Heart left ventricle (tissue), 16 donors: ENCODE data around the gene DMRTC2. TPM values are rescaled to one million over a fixed set of nuclear protein-coding genes. Genes with fewer than 3 reads are reported as not detected.

Experiments used
- ATAC-seq, 4 donors: fragments of 200-7000 bp; cut with Tn5 transposase; one replicate each; pipeline ENCODE4 v1.9.1; 2020 to 2022; ENCODE audit warnings: moderate library complexity in 4 of 4, mild to moderate bottlenecking in 3 of 4, moderate number of reproducible peaks in 1 of 4
- DNase-seq, 5 donors: peaks; one replicate each; pipeline ENCODE4 v3.0.0-alpha.2; 2020
- H3K27ac ChIP-seq, 12 donors: fragments of 200-600 bp; sonication (generic) in 4 of 12; one replicate each; pipeline versions ENCODE4 v1.5.0 to v1.8.0; 2016 to 2022; ENCODE audit warnings: mild to moderate bottlenecking in 2 of 12
- H3K27me3 ChIP-seq, 9 donors: fragments of 200-600 bp; sonication (generic) in 2 of 9; one replicate each; pipeline versions ENCODE4 v1.5.1 to v1.8.0; 2016 to 2022; ENCODE audit warnings: mild to moderate bottlenecking in 3 of 9
- H3K36me3 ChIP-seq, 9 donors: fragments of 200-600 bp; sonication (generic) in 2 of 9; one replicate each; pipeline versions ENCODE4 v1.5.0 to v1.8.0; 2018 to 2022; ENCODE audit warnings: mild to moderate bottlenecking in 2 of 9
- H3K4me1 ChIP-seq, 12 donors: fragments of 200-600 bp; sonication (generic) in 4 of 12; one replicate each; pipeline versions ENCODE4 v1.5.0 to v1.8.0; 2016 to 2022; ENCODE audit warnings: mild to moderate bottlenecking in 3 of 12
- H3K4me3 ChIP-seq, 12 donors: fragments of 200-600 bp; sonication (generic) in 4 of 12; one replicate each; pipeline versions ENCODE4 v1.5.0 to v1.8.0; 2017 to 2022; ENCODE audit warnings: mild to moderate bottlenecking in 9 of 12, moderate library complexity in 4 of 12
- H3K9me3 ChIP-seq, 12 donors: fragments of 200-600 bp; sonication (generic) in 4 of 12; one replicate each; pipeline versions ENCODE4 v1.5.0 to v1.8.0; 2016 to 2022; ENCODE audit warnings: mild to moderate bottlenecking in 1 of 12
- POLR2A ChIP-seq, 2 donors: fragments of 450-650 bp; IDR thresholded peaks; one replicate each; pipeline ENCODE4 v1.6.1; 2017; ENCODE audit warnings: antibody characterized with exemption in 2 of 2, mild to moderate bottlenecking in 2 of 2, moderate library complexity in 2 of 2
- WGBS, 4 donors: extraction: QIAGEN DNeasy Blood & Tissue Kit in 2 of 4; methylation state at CpG; one replicate each; pipeline versions ENCODE4 v1.1.5 to v1.1.7; 2013 to 2018; 5-methylcytosine and 5-hydroxymethylcytosine counted together
- intact Hi-C, 10 donors: fragments of 100-400 bp; cut with DNase I; formaldehyde crosslinking; loops; one replicate each; pipeline versions ENCODE4 v1.11.1 to v1.14.2; 2022
- polyA plus RNA-seq, 2 donors: library from polyadenylated mRNA; stranded (reverse); fragments of 200-250 nt; gene quantifications; one replicate each; pipeline ENCODE4 v1.2.3, GENCODE V29; 2013
- total RNA-seq, 9 donors: library from RNA; depleted of rRNA in 2 of 9; stranded (reverse); fragments of >200 nt in 2 of 9; fragmentation: NEBNext Ultra II Directional in 3 of 9; extraction: Animal tissue kit (Norgen Biotek cat#: 25700) in 3 of 9; gene quantifications; one replicate each; pipeline versions ENCODE4 v1.1.0 to v1.2.4, GENCODE V29; 2016 to 2023
- TF ChIP-seq, protein P1 (sequence below), 12 donors: fragments of 200-600 bp; sonication (generic) in 4 of 12; IDR thresholded peaks; one replicate each; pipeline versions ENCODE4 v1.5.0 to v1.8.0; 2018 to 2022; ENCODE audit warnings: antibody characterized with exemption in 12 of 12, mild to moderate bottlenecking in 5 of 12
- donor health status: ischemic (EF 13 %, LVEDD 7.1; RV severe dilation, severe dysfunction).
- donor health status: healthy with polysubstance abuse.
- donor health status: DM: no; HTN: yes; CAD: no.
- donor health status: DM: no; HTN: no; CAD: no.
- donor health status: ischemic (EF 25% LVEDD 6.9; RV normal size, moderate dysfunction).
- donor health status: ischemic (EF 25% LVEDD 5.7; RV mildly dilated, moderate dysfunction).
- donor health status: healthy.
- donor health status: DM: yes; HTN: yes; CAD: no.
- donor health status: ischemic (EF 35%, LVEDD 5.7; RV mildly dilated, moderate dysfunction).
- donor health status: nonischemic (EF 11% LVEDD 7.7; RV severe dilation, severe dysfunction).
- donor health status: DM: yes; HTN: yes; CAD: no.
- donor health status: PGD.
- donor health status: ischemic (EF 29% LVEDD 5.4; RV normal size, mild dysfunction).
- donor health status: nonischemic (EF 23%, LVEDD 6.1; RV moderate dilation, normal function).

Gene DMRTC2
- total and polyA plus RNA-seq, 11 donors: not detected

DNA sequence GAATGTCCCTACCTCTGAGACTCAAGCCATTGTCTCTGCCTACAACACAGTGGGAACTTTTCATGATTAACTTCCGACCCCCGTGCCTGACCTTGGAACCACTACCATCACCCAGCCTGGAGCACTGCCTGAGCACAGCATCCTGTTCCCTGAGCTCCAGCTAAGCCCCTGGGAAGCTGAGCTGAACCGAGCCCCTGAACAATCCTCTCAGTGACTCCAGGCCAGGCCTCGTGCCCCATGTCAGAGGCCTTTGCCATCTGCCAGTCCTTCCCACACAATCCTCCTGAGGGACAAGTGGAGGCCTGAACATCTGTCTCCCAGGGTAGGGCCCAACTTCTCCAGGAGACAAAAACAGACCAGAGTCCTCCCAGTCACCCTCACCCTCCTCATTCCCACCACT, 30.9 kb upstream of the DMRTC2 start:
- no peak for ATAC-seq
- WGBS, 4 donors: 44 to 51% (median 46%) methylated on average over 4 of the region's 4 CpGs
- no peaks in the 10 kb centered on the region for H3K9me3 ChIP-seq

GRCh38 chr19:41815301-41815700, 29.5 kb upstream of the DMRTC2 start:
- DNase-seq (no peak), ATAC-seq (no peak)
- no peak overlapping the region for H3K27ac ChIP-seq
- no peaks in the 10 kb centered on the region for H3K9me3 ChIP-seq
- H3K27me3 ChIP-seq: peaks cover 0 to 17% (median 0%) of the 10 kb centered on the region in 9 donors
- H3K4me3 ChIP-seq: no peak overlapping the region
- H3K4me1 ChIP-seq: peaks cover 0 to 13% (median 0%) of the 10 kb centered on the region in 12 donors
- 58 to 68% (median 66%) methylated on average over 4 of the region's 4 CpGs for WGBS, 4 donors
- intact Hi-C loops: no loop called here
- no peak for TF ChIP-seq POLR2A (IDR thresholded peaks at IDR 0.05)
- TF ChIP-seq, protein P1, sequence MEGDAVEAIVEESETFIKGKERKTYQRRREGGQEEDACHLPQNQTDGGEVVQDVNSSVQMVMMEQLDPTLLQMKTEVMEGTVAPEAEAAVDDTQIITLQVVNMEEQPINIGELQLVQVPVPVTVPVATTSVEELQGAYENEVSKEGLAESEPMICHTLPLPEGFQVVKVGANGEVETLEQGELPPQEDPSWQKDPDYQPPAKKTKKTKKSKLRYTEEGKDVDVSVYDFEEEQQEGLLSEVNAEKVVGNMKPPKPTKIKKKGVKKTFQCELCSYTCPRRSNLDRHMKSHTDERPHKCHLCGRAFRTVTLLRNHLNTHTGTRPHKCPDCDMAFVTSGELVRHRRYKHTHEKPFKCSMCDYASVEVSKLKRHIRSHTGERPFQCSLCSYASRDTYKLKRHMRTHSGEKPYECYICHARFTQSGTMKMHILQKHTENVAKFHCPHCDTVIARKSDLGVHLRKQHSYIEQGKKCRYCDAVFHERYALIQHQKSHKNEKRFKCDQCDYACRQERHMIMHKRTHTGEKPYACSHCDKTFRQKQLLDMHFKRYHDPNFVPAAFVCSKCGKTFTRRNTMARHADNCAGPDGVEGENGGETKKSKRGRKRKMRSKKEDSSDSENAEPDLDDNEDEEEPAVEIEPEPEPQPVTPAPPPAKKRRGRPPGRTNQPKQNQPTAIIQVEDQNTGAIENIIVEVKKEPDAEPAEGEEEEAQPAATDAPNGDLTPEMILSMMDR (IDR thresholded peaks at IDR 0.05): no peak
- H3K36me3 ChIP-seq: no peaks in the 10 kb centered on the region

More for the DNA sequence above, 30.9 kb upstream of the DMRTC2 start:
- TF ChIP-seq, protein P1 (IDR thresholded peaks at IDR 0.05): no peak
- no peak for TF ChIP-seq POLR2A (IDR thresholded peaks at IDR 0.05)
- H3K4me1 ChIP-seq: peaks cover 0 to 24% (median 0%) of the 10 kb centered on the region in 12 donors
- H3K27me3 ChIP-seq: peaks cover 0 to 26% (median 0%) of the 10 kb centered on the region in 9 donors
- no peak overlapping the region for H3K4me3 ChIP-seq
- H3K27ac ChIP-seq: no peak overlapping the region
- intact Hi-C loops: no loop called here
- H3K36me3 ChIP-seq: no peaks in the 10 kb centered on the region
- no peak for DNase-seq

- H3K36me3 ChIP-seq: no peaks in the 10 kb centered on the region
- no peak for TF ChIP-seq POLR2A (IDR thresholded peaks at IDR 0.05)
- TF ChIP-seq, protein P1 (IDR thresholded peaks at IDR 0.05): no peak
- 63 to 78% (median 68%) methylated on average over 2 of the region's 2 CpGs for WGBS, 4 donors
- no peak overlapping the region for H3K27ac ChIP-seq
- intact Hi-C loops: no loop called here
- H3K4me1 ChIP-seq: no peaks in the 10 kb centered on the region
- H3K4me3 ChIP-seq: no peak overlapping the region
- no peaks in the 10 kb centered on the region for H3K9me3 ChIP-seq
- DNase-seq (no peak), ATAC-seq (no peak)
- peaks cover 0 to 19% (median 0%) of the 10 kb centered on the region in 9 donors for H3K27me3 ChIP-seq
These were observed 28.1 kb upstream of the DMRTC2 start for GRCh38 chr19:41816761-41817160.

DNA sequence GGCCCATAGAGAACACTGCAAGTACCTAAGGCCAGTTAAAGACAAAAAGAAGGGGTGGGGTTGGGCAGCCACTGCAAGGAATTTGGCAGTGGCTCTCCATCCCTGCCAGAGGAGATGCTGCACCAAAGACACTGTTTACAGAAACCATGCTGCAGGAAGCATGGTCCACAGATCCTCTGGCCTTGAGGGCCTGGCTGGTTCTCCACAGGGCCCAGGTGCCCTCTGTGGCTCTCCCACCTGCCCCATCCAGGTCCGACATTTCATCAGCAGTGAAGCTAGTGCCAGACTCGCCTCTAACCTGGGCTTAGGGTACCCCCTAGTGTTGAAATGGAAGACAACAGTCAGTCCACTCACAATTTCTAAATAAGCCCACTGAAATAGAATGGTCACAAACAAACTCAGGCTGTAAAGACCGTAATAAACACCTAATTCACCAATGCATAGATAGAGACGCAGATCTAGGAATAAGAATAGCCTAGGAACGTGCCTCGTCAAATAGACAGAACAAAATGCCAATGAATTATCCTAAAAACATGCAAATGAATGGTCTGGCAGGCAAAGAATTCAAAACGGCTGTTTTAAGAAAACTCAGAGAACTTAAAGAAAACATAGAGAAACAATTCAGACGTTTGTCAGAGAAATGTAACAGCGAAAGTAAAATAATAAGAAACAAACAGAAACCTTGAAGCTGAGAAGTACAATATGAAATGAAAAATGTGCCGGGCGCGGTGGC, 23.7 kb upstream of the DMRTC2 start:
- peaks cover 0 to 38% (median 2%) of the 10 kb centered on the region in 9 donors for H3K27me3 ChIP-seq
- WGBS, 4 donors: 36 to 40% (median 37%) methylated on average over 12 of the region's 12 CpGs
- ATAC-seq: peak in 1 of 4 donors; percentile 65

More for the DNA sequence above, 23.7 kb upstream of the DMRTC2 start:
- no peak overlapping the region for H3K27ac ChIP-seq
- no peak for TF ChIP-seq POLR2A (IDR thresholded peaks at IDR 0.05)
- TF ChIP-seq, protein P1 (IDR thresholded peaks at IDR 0.05): peak in 10 of 12 donors; percentile 26 to 60 (median 48)
- no peaks in the 10 kb centered on the region for H3K4me1 ChIP-seq
- peaks cover 0 to 1% (median 0%) of the 10 kb centered on the region in 12 donors for H3K9me3 ChIP-seq
- H3K4me3 ChIP-seq: no peak overlapping the region
- no peaks in the 10 kb centered on the region for H3K36me3 ChIP-seq
- intact Hi-C loops: no loop called here
- DNase-seq: no peak
